ENCODE data around the gene WDFY4. TPM values are rescaled to one million over a fixed set of nuclear protein-coding genes. Genes with fewer than 3 reads are reported as not detected.

WDFY4 gene
- total RNA-seq, 1 experiment from 2014 or later = 0.23 TPM

- intact Hi-C loops (cut with micrococcal nuclease; ENCODE audit: unreplicated experiment) = no loop called here
- no peaks in the 10 kb centered on the region for H3K36me3 ChIP-seq (ENCODE audit: control insufficient read depth, insufficient read depth, low read length)
- ChIA-PET POLR2A (no interaction called here), CTCF (interaction anchor here (0.8 kb wide), 1 partner anchor 9 kb away, joined by 13 read pairs; no protein-coding TSS in a partner anchor)
- DNase-seq (ENCODE audit: low read depth, low spot score) (no peak), ATAC-seq (no peak)
- no peaks in the 10 kb centered on the region for H3K4me1 ChIP-seq (ENCODE audit: control insufficient read depth, insufficient read depth, low read length)
- H3K9me3 ChIP-seq (ENCODE audit: control insufficient read depth, insufficient read depth, low read depth, low read length) = no peaks in the 10 kb centered on the region
- in situ Hi-C loops (cut with HindIII; ENCODE audit: low pct_unique_long_range_greater_than_20kb, low sequenced_read_pairs) = no loop called here
- H3K27me3 ChIP-seq (ENCODE audit: control insufficient read depth, insufficient read depth, low read length) = no peaks in the 10 kb centered on the region; the same call in 1 of the 2 replicates
- TF ChIP-seq POLR2AphosphoS5 (IDR thresholded peaks at IDR 0.05; ENCODE audit: low read depth, low read length) = no peak
- no peak for TF ChIP-seq REST (IDR thresholded peaks at IDR 0.05; ENCODE audit: insufficient read depth in 1 of 2, low read depth in 2 of 2, low read length in 1 of 2)
- TF ChIP-seq TCF7L2 (IDR thresholded peaks at IDR 0.05; ENCODE audit: low read depth, low read length) = no peak
- TF ChIP-seq SIN3A (IDR thresholded peaks at IDR 0.05; ENCODE audit: borderline replicate concordance, insufficient read depth, low read depth, low read length) = no peak
- TF ChIP-seq CTCF (IDR thresholded peaks at IDR 0.05) = no peak
- no peak overlapping the region for H3K27ac ChIP-seq (ENCODE audit: low read length)
- H3K4me3 ChIP-seq (ENCODE audit: low read depth in 2 of 2, low read length in 2 of 2) = no peak overlapping the region
- BruUV-seq (replicated peaks) = no TSS peak
Measured at GRCh38 chr10:49008091-49008490, 323.4 kb downstream of the WDFY4 start.

DNA sequence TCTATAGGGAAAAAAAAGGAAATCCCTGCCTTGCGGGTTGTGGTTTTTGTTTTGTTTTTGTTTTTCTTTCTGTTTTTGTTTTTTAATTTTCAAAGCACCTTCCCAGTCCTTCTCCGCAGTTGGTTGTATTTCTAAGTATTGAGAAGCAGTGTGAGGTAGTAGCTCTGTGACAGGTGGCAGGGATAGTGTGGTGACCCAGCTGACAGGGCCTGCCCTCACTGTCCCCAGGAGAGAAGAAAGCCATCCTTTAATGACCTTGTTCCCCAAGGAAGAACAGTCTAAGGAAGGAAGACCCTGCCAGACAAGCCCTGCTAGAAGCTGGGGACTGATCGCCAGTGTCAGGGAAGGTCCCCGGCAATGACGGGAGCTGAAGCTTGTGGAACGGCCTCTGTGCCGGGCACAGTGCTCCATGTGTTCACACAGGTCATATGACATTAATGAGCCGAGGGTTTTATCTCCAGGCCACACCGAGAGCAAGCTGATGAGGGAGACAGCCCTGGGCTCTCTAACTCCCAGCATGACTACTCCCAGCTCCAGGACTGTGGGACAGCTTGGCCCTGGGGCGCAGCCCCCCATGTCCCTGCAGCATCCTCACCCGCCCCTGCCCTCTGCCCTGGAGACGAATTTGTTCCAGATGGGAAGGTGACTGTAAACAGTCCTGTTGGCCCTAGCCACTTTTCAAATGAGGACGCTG lies 324.0 kb downstream of the WDFY4 start:
- Histone ChIP-seq H3K27ac (ENCODE audit: low read length) (no peak overlapping the region), H3K4me1 (ENCODE audit: control insufficient read depth, insufficient read depth, low read length) (no peaks in the 10 kb centered on the region), H3K4me3 (ENCODE audit: low read depth in 2 of 2, low read length in 2 of 2) (no peak overlapping the region), H3K36me3 (ENCODE audit: control insufficient read depth, insufficient read depth, low read length) (no peaks in the 10 kb centered on the region), H3K9me3 (ENCODE audit: control insufficient read depth, insufficient read depth, low read depth, low read length) (no peaks in the 10 kb centered on the region), H3K27me3 (ENCODE audit: control insufficient read depth, insufficient read depth, low read length) (no peaks in the 10 kb centered on the region; the same call in 1 of the 2 replicates)
- CTCF ChIA-PET = interaction anchor here (0.8 kb wide), 1 partner anchor 9 kb away, joined by 13 read pairs; no protein-coding TSS in a partner anchor
- DNase-seq (ENCODE audit: low read depth, low spot score) = no peak
- POLR2A ChIA-PET = no interaction called here
- no TSS peak for BruUV-seq (replicated peaks)
- intact Hi-C loops (cut with micrococcal nuclease; ENCODE audit: unreplicated experiment) = no loop called here
- no peak for ATAC-seq
- TF ChIP-seq SIN3A (IDR thresholded peaks at IDR 0.05; ENCODE audit: borderline replicate concordance, insufficient read depth, low read depth, low read length) (no peak), REST (IDR thresholded peaks at IDR 0.05; ENCODE audit: insufficient read depth in 1 of 2, low read depth in 2 of 2, low read length in 1 of 2) (no peak), POLR2AphosphoS5 (IDR thresholded peaks at IDR 0.05; ENCODE audit: low read depth, low read length) (no peak), TCF7L2 (IDR thresholded peaks at IDR 0.05; ENCODE audit: low read depth, low read length) (no peak), CTCF (IDR thresholded peaks at IDR 0.05) (no peak)
- in situ Hi-C loops (cut with HindIII; ENCODE audit: low pct_unique_long_range_greater_than_20kb, low sequenced_read_pairs) = no loop called here
